Subcutaneous adipose tissue (tissue), 4 donors: ENCODE data around the gene TNRC18. TPM values are rescaled to one million over a fixed set of nuclear protein-coding genes. Genes with fewer than 3 reads are reported as not detected.

Source experiments
- CTCF ChIP-seq: fragments of 450-650 bp; IDR thresholded peaks from one replicate; pipeline ENCODE4 v1.5.1; 2016; ENCODE audit warnings: low read depth, mild to moderate bottlenecking, control low read depth, antibody characterized with exemption, moderate library complexity
- total RNA-seq, 4 donors: library from RNA; depleted of rRNA; stranded (reverse); fragments of >200 nt; gene quantifications; one replicate each; pipeline ENCODE4 v1.1.0, GENCODE V29; 2016

TNRC18 gene
- 100 to 1,000 TPM in 1 of 4 donors, 10 to 100 TPM in 3; 21.7 to 107 (median 34.0) TPM for total RNA-seq

- no peak for TF ChIP-seq CTCF
Measured at GRCh38 chr7:5423306-5423975, at the start of gene TNRC18. Gene TNRC18 (minus strand): TSS chr7:5423834. CDS start chr7:5421246, 2,588 bp downstream.

GRCh38 chr7:5472432-5473315 lies 49.0 kb upstream of the TNRC18 start:
- TF ChIP-seq CTCF = no peak

- TF ChIP-seq CTCF = no peak
Measured at GRCh38 chr7:5470816-5471215, 47.2 kb upstream of the TNRC18 start.

- no peak for TF ChIP-seq CTCF
Measured at GRCh38 chr7:5470167-5470532, 46.5 kb upstream of the TNRC18 start.

GRCh38 chr7:5469375-5470166 lies 45.9 kb upstream of the TNRC18 start:
- no peak for TF ChIP-seq CTCF

GRCh38 chr7:5467645-5468044 lies 44.0 kb upstream of the TNRC18 start:
- no peak for TF ChIP-seq CTCF

- no peak for TF ChIP-seq CTCF
Measured at GRCh38 chr7:5466551-5466950, 42.9 kb upstream of the TNRC18 start.
